Embryonic facial prominence (tissue), 1 donor: ENCODE results near the gene FOXRED2.
A peak's percentile ranks its signal among the peaks of the same experiment; 100 is the strongest.
"Not testable (repeated sequence)": the region's sequence is repeated elsewhere in the genome, so short reads cannot be mapped to it uniquely, and the experiment has no call there.

ENCODE experiments used
- DNase-seq: peaks from one replicate; pipeline ENCODE4 v3.0.0-alpha.2; 2016; ENCODE audit errors: extremely low spot score

Gene FOXRED2

GRCh38 chr22:36470162-36470993 is 36.5 kb downstream of the FOXRED2 start:
- DNase-seq, result peak; percentile 75

- DNase-seq, result no peak
Observed at GRCh38 chr22:36469094-36469710, 37.6 kb downstream of the FOXRED2 start.

- DNase-seq, result no peak
Observed at GRCh38 chr22:36467946-36468345, 38.9 kb downstream of the FOXRED2 start.

GRCh38 chr22:36467042-36467810 is 39.6 kb downstream of the FOXRED2 start:
- DNase-seq, result no peak

GRCh38 chr22:36466258-36466657 is 40.6 kb downstream of the FOXRED2 start:
- DNase-seq, result no peak

- no peak for DNase-seq
Observed at GRCh38 chr22:36465232-36466021, 41.4 kb downstream of the FOXRED2 start.

- no peak for DNase-seq
Observed at GRCh38 chr22:36464715-36465231, 42.1 kb downstream of the FOXRED2 start.

GRCh38 chr22:36463783-36464184 is 43.1 kb downstream of the FOXRED2 start:
- DNase-seq, result no peak

- no peak for DNase-seq
Observed at GRCh38 chr22:36461665-36462649, 44.9 kb downstream of the FOXRED2 start.

- no peak for DNase-seq
Observed at GRCh38 chr22:36460202-36460601, 46.6 kb downstream of the FOXRED2 start.

- DNase-seq, result no peak
Observed at GRCh38 chr22:36457688-36458450, 49.0 kb downstream of the FOXRED2 start.

- DNase-seq, result no peak
Observed at GRCh38 chr22:36456464-36456845, 50.4 kb downstream of the FOXRED2 start.

- DNase-seq, result no peak
Observed at GRCh38 chr22:36455571-36456463, 51.0 kb downstream of the FOXRED2 start.

- DNase-seq, result peak; percentile 73
Observed at GRCh38 chr22:36454916-36455570, 51.8 kb downstream of the FOXRED2 start.

- DNase-seq, result no peak
Observed at GRCh38 chr22:36453855-36454378, 52.9 kb downstream of the FOXRED2 start.

- not testable (repeated sequence) for DNase-seq
Observed at GRCh38 chr22:36452978-36453607, 53.7 kb downstream of the FOXRED2 start.
